ENCODE measurements around the gene OPRD1. TPM values are rescaled to one million over a fixed set of nuclear protein-coding genes. Genes with fewer than 3 reads are reported as not detected.
"Not testable (repeated sequence)": the region's sequence is repeated elsewhere in the genome, so short reads cannot be mapped to it uniquely, and the experiment has no call there.

The OPRD1 gene
- polyA plus RNA-seq (2011; rRNA removed) = not detected in 2 replicates
- not detected in 2 replicates for polyA minus RNA-seq (2011; rRNA and poly(A)+ RNA removed)

- CTCF ChIA-PET = no interaction called here
- no peak within 1 kb of the TSS for H3K4me3 ChIP-seq (ENCODE audit: low read depth, low read length)
- POLR2A ChIA-PET = no interaction called here
- peaks cover 31% of the 10 kb centered on the region for H3K27me3 ChIP-seq (ENCODE audit: control insufficient read depth, insufficient read depth, low read length)
- DNase-seq (ENCODE audit: low read depth) = no peak
- no peak for TF ChIP-seq CTCF (IDR thresholded peaks at IDR 0.05; ENCODE audit: insufficient read depth, low read depth, low read length)
- no peaks in the 10 kb centered on the region for H3K36me3 ChIP-seq (ENCODE audit: control insufficient read depth, insufficient read depth, low read length)
Measured at GRCh38 chr1:28811766-28812668, at the start of gene OPRD1. TSS of gene OPRD1 (plus strand) at chr1:28812170. CDS start at chr1:28812384, 214 bp downstream.

GRCh38 chr1:28766532-28767183, 45.3 kb upstream of the OPRD1 start:
- H3K36me3 ChIP-seq (ENCODE audit: control insufficient read depth, insufficient read depth, low read length) = peaks cover 5% of the 10 kb centered on the region
- TF ChIP-seq CTCF (IDR thresholded peaks at IDR 0.05; ENCODE audit: insufficient read depth, low read depth, low read length) = no peak
- H3K4me3 ChIP-seq (ENCODE audit: low read depth, low read length) = no peak overlapping the region
- no peaks in the 10 kb centered on the region for H3K27me3 ChIP-seq (ENCODE audit: control insufficient read depth, insufficient read depth, low read length)
- POLR2A ChIA-PET = interaction anchor here (0.5 to 0.6 kb wide), 2 partner anchors 123 to 1995 kb away, joined by 3 to 16 read pairs; partner anchors contain the start of gene TAF12
- DNase-seq (ENCODE audit: low read depth) = no peak
- CTCF ChIA-PET = interaction anchor here (0.8 kb wide), 1 partner anchor 123 kb away, joined by 3 read pairs; no protein-coding TSS in a partner anchor

DNA sequence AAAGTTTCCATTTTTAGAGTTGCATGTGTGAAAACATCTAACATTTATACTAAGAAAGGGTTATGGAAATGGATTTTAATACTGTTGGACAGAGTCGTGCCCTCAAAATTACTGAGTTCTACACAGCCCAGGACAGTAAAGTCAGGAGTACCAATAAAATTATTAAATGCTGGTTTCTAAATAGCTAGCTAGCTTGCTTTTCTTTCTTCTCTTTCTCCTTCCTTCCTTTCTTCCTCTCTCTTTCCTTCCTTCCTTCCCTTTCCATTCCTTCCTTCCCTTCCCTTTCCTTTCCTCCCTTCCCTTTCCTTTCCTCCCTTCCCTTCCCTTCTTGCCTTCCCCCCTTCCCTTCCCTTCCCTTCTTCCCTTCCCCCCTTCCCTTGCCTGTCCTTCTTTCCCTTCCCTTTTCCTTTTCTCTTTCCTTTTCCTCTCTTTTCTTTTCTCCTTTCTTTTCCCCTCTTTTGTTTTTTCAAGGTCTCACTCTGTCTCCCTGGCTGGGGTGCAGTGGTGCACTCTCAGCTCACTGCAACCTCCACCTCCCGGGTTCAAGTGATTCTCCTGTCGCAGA, 41.3 kb upstream of the OPRD1 start:
- Histone ChIP-seq H3K27me3 (ENCODE audit: control insufficient read depth, insufficient read depth, low read length) (no peaks in the 10 kb centered on the region), H3K36me3 (ENCODE audit: control insufficient read depth, insufficient read depth, low read length) (peaks cover 4% of the 10 kb centered on the region), H3K4me3 (ENCODE audit: low read depth, low read length) (no peak overlapping the region)
- TF ChIP-seq CTCF (IDR thresholded peaks at IDR 0.05; ENCODE audit: insufficient read depth, low read depth, low read length) = no peak
- DNase-seq (ENCODE audit: low read depth) = no peak
- CTCF ChIA-PET = interaction anchor here (0.6 to 2.2 kb wide), 3 partner anchors 11 to 106 kb away, joined by 3 to 11 read pairs (median 3); no protein-coding TSS in a partner anchor
- POLR2A ChIA-PET = no interaction called here

GRCh38 chr1:28771921-28772320, 40.0 kb upstream of the OPRD1 start:
- POLR2A ChIA-PET; DNase-seq (ENCODE audit: low read depth); H3K27me3 ChIP-seq (ENCODE audit: control insufficient read depth, insufficient read depth, low read length); H3K36me3 ChIP-seq (ENCODE audit: control insufficient read depth, insufficient read depth, low read length); H3K4me3 ChIP-seq (ENCODE audit: low read depth, low read length): not testable (repeated sequence)
- CTCF ChIA-PET = interaction anchor here (0.6 to 2.2 kb wide), 3 partner anchors 13 to 523 kb away, joined by 3 to 11 read pairs (median 6); no protein-coding TSS in a partner anchor

DNA sequence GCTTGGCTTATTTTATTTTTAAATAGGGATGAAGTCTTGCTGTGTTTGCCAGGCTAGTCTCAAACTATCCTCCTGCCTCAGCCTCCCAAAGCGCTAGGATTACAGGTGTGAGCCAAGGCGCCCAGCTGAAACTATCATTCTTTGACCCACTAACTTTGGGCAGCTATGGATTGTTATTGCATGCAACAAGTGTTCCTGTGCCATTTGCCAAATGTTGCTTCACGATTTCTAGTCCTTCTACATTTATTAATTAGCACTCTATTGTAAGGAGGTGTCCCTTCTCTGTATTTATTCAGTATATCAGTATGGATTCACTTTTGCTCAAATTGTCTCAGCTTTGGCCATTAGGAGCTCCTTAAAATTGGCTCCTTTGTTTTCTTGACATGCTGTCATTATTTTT, 38.9 kb upstream of the OPRD1 start:
- no peak for TF ChIP-seq CTCF (IDR thresholded peaks at IDR 0.05; ENCODE audit: insufficient read depth, low read depth, low read length)

More for the DNA sequence above, 38.9 kb upstream of the OPRD1 start:
- ChIA-PET POLR2A (no interaction called here), CTCF (interaction anchor here (1.2 to 1.6 kb wide), 2 partner anchors 14 to 105 kb away, joined by 4 to 9 read pairs; no protein-coding TSS in a partner anchor)
- no peak overlapping the region for H3K4me3 ChIP-seq (ENCODE audit: low read depth, low read length)
- no peaks in the 10 kb centered on the region for H3K27me3 ChIP-seq (ENCODE audit: control insufficient read depth, insufficient read depth, low read length)
- H3K36me3 ChIP-seq (ENCODE audit: control insufficient read depth, insufficient read depth, low read length) = peaks cover 3% of the 10 kb centered on the region; the same call in 1 of the 2 replicates
- no peak for DNase-seq (ENCODE audit: low read depth)
